GM18870 (cell line): ENCODE results near the gene ARL2BP.

ENCODE experiments used
- ATAC-seq: cut with Tn5 transposase; IDR thresholded peaks from one replicate; pipeline ENCODE4 v1.9.1; 2021; ENCODE audit warnings: moderate library complexity; ENCODE audit not compliant: unreplicated experiment

The ARL2BP gene

GRCh38 chr16:57281791-57282190 lies 36.7 kb downstream of the ARL2BP start:
- no peak for ATAC-seq

DNA sequence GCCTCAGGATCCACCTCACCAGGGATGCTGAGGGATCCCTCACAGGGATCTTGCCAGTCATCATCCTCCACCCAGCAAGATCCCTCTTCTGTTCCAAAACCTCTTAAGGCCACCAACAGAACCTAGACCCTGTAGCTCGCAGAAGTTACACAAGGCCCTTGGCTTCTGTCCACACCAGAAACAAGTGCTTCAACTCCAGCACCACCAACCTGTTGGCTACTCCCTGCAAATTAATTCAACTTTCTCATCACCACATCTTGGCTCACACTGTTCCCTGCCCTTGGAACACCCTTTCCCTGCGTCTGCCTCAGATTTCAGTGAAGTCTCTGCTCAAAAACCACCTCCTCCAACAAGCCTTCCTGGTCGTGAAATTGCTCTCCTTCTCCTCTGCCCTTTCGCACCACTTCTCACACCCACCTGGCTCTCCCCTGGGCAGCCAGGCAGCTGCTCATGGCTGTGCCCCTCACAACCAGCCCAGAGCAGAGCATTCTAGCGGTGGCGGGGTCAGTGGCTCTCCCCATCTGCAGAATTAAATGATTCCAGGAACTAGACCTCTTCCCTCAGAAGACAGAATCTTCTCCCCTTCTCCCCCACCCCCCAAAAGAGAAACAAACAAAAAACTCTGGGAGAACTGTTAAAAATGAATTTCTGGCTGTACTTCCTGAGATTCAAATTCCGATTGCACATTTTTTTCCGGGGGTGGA lies 37.6 kb downstream of the ARL2BP start:
- no peak for ATAC-seq

- no peak for ATAC-seq
These were observed 38.3 kb downstream of the ARL2BP start for GRCh38 chr16:57283214-57283958.

- ATAC-seq: no peak
These were observed 38.8 kb downstream of the ARL2BP start for GRCh38 chr16:57283959-57284208.

GRCh38 chr16:57284209-57284951 lies 39.3 kb downstream of the ARL2BP start, which contains the start of gene PLLP:
Gene PLLP, minus strand, starts transcription at chr16:57284672. Its CDS starts 132 bp downstream, at chr16:57284540.
- ATAC-seq: no peak

GRCh38 chr16:57284952-57285363 lies 39.9 kb downstream of the ARL2BP start:
- ATAC-seq: no peak

- ATAC-seq: no peak
These were observed 40.3 kb downstream of the ARL2BP start for GRCh38 chr16:57285379-57285778.

- no peak for ATAC-seq
These were observed 44.6 kb downstream of the ARL2BP start for GRCh38 chr16:57289391-57290257.

DNA sequence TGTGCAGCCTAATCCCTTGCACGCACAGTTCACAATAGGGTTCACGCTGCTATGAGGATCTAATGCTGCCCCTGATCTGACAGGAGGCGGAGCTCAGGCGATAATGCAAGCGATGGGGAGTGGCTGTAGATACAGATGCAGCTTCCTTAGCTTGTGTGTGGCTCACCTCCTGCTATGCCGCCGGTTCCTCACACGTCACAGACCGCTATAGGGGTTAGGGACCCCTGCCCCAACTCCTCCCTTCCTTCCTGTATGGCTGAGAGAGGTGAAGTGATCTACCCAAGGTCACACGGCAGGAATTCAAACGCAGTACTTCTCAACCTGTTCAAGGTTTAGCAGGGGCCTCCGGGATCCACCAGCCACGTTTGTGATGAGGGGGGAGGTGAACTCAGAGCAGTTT lies 52.8 kb downstream of the ARL2BP start:
- no peak for ATAC-seq

DNA sequence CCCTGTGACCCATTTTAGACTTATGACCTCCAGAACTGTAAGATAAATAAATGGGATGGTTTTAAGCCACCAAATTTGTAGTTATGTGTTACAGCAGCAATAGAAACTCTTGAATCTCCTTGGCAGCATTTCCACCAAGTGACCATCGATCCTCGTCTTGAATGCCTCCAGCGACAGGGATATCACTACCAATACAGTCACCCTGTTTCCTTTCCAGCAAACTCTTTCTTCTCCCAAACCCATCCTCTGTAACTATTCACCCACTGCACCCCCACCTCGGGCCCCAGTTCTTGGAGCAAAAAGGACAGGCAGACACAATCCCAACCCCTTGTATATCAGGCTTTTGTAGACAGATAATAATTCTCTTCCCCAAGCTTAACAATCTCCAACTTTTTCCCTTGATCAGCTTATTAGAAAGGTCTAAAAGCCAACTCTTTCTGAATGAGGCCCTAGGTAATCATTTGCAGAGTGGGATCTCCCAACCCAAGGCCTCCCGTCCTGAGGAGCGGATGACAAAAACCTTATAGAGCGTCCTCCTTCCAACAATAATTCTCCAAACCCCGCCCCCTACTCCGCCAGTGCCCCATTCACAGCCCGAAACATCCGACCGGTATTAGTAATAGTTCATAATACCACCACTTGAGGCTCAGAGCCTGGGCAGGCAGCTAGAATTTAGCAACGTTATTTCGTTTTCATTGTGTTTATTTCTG lies 54.1 kb downstream of the ARL2BP start:
- peak; percentile 10 for ATAC-seq

DNA sequence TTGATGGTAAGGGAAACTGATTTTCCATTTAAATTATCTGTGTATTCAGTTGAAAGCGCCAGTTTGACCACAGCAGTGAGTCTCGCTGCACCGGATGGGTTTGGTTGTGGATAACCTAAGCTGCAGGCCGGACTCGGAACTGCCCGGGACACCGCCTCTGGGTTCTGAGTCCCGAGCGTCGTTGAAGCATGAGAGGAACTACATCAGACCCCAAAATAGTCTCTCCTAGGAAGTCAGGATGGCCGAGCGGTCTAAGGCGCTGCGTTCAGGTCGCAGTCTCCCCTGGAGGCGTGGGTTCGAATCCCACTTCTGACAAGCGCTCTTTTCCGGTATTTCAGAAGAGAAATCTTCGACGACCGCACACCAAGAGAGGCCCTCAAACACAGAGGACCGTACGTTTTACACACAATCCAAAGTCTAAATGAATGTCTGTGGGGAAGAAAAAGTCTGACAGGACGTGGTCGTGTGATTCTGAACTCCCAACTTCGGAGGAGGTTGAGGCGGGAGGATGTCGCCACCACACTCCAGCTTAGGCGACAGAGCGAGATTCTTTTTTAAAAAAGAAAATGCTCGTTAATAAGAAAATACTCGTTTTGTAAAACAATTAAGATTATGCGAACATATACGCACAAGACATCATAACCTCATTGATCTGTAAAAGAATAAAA lies 54.8 kb downstream of the ARL2BP start:
- peak; percentile 38 for ATAC-seq

- ATAC-seq: peak; percentile 81
These were observed 55.5 kb downstream of the ARL2BP start for GRCh38 chr16:57300387-57301125.

DNA sequence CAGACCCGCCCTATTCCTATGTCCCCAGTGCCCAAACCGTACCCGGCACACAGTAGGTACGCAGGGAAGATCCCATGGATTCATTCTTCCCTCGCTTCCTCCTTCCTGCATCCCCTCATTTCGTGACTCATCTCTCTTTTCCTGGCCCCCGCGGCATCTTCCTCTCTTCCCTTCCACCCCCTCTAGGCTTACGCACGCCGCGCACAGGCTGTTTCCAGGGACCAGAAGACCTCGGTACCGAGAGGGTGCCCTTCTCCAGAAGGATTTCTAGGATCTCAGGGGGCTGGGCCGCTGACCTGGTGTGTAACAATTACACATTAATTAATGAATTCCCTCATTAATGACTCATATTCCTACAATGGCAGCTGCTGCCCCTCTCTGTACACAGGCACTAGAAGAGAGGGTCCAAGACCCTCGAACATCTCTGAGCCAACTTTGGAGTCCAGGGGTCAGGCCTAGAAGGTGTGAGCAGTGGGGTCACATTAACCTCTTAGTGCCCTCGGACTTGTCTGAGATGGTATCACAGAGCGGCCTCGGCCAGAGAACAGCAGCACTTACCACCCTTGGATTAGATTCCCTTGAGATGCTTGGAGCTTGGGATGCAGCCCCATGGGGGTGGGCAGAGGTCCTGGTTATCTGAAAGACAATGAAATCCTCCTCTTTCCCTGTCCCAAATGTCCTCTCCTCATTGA lies 56.2 kb downstream of the ARL2BP start:
- ATAC-seq: no peak
